ENCODE data around the gene NTMT1.

DNA sequence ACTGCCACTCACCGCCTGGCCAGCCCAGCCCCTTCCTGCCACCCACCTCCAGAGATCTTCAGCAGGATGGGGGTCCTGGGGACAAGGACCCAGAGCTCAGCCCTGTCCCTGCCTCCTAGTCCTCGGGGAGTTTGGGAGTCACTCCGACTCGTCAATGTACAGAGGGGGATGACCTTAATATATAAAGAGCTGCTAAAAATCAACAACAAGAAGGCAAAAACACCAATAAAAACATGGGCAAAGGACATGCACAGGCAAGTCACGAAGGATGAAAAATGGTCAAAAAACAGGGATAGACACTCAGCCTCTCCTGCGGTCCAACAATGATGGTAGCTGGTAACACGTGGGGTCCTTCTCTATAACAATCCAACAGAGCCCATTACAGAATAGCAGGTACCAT lies 20.7 kb downstream of the NTMT1 start:
- TF ChIP-seq, protein P1, sequence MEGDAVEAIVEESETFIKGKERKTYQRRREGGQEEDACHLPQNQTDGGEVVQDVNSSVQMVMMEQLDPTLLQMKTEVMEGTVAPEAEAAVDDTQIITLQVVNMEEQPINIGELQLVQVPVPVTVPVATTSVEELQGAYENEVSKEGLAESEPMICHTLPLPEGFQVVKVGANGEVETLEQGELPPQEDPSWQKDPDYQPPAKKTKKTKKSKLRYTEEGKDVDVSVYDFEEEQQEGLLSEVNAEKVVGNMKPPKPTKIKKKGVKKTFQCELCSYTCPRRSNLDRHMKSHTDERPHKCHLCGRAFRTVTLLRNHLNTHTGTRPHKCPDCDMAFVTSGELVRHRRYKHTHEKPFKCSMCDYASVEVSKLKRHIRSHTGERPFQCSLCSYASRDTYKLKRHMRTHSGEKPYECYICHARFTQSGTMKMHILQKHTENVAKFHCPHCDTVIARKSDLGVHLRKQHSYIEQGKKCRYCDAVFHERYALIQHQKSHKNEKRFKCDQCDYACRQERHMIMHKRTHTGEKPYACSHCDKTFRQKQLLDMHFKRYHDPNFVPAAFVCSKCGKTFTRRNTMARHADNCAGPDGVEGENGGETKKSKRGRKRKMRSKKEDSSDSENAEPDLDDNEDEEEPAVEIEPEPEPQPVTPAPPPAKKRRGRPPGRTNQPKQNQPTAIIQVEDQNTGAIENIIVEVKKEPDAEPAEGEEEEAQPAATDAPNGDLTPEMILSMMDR (IDR thresholded peaks at IDR 0.05), result no peak
- TF ChIP-seq POLR2A (IDR thresholded peaks at IDR 0.05), result no peak
